ENCODE measurements around the gene ZFYVE28.

The ZFYVE28 gene

DNA sequence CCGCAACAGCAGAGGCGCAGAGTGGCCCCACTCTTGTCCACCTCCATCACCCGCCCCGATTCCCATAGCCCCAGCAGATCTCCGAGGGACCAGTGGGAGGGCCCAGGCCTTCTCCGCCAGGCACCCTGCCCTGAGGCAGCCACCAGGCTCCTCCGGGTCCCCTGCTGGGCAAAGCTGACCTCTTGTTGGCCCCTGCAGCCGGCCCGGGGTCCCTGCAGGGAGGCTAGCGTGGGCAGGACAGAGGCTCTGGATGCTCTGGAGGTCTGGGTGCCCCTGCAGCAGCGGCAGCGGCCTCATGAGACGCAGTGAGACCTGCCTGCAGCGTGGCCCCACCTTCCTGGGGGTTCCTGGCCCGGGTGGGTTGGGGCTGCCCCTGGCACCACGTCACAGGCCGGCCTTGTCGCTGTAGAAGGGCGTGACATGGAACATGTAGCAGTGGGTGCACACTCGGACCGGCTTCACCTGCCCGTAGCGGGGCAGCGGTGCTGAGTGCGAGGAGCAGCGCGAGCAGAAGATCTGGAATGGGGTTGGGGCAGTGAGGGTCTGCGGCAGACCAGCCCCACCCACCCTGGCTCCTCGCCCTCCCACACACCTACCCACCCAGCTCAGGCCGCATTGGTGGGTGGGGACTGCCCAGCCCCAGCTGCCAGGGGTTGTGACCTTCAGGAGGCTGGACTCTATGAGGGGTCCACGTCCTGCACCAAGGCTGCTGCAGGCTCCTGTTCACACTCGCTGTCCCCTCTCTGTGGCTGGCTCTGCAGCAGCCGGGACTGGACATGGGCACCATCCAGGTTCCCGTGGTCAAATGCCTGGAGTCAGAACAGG, 147.9 kb downstream of the ZFYVE28 start:
- CTCF ChIA-PET = no interaction called here
- no peak for DNase-seq
- 95% methylated on average over 27 of the region's 34 CpGs for WGBS (ENCODE audit: insufficient coverage)
- no peaks in the 10 kb centered on the region for H3K4me1 ChIP-seq (ENCODE audit: control extremely low read depth in 1 of 4, control insufficient read depth in 4 of 4, insufficient read depth in 4 of 4, low read length in 3 of 4)
- H3K27ac ChIP-seq (ENCODE audit: insufficient read depth in 1 of 2, low read depth in 1 of 2, low read length in 2 of 2, poor library complexity in 1 of 2, severe bottlenecking in 2 of 2) = no peak overlapping the region
- no peaks in the 10 kb centered on the region for H3K27me3 ChIP-seq (replicated peaks in 2 of 5; ENCODE audit: control insufficient read depth in 4 of 5, insufficient read depth in 5 of 5, low read length in 4 of 5)
- no peaks in the 10 kb centered on the region for H3K36me3 ChIP-seq (ENCODE audit: control insufficient read depth in 4 of 4, insufficient read depth in 4 of 4, low read length in 3 of 4)
- no peaks in the 10 kb centered on the region for H3K9me3 ChIP-seq (ENCODE audit: control extremely low read depth in 1 of 5, control insufficient read depth in 4 of 5, insufficient read depth in 2 of 5, low read depth in 1 of 5, low read length in 4 of 5)
- H3K4me3 ChIP-seq (ENCODE audit: control insufficient read depth in 1 of 7, extremely low read depth in 1 of 7, insufficient read depth in 4 of 7, low read depth in 2 of 7, low read length in 6 of 7) = no peak overlapping the region
- POLR2A ChIA-PET = no interaction called here

DNA sequence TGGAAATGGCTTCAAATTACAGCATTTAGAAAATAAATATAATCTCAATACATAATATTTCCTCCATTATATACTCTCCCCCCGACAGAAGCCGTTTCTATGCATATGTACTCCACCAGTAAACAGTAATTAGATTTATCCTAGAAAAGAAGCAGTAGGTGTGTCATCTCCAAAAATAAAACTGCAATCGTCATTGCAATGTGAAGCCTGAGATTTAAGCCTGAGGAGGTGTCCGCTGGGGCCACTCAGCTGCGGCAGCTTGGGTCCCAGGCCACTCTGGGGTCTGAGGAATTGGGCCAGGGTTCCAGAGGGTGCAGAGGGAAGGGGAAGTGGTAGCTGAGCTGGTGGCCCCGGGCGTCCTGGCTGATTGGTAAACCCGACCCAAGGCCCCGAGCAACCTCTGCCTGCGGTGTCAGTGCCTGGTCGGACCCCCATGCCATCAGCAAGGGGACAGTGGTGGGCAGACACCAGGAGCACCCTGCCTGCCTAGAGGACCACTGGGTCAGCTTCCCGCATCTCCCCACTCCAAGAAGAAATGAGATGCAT, 148.8 kb downstream of the ZFYVE28 start:
- DNase-seq = no peak
- Histone ChIP-seq H3K4me3 (ENCODE audit: control insufficient read depth in 1 of 7, extremely low read depth in 1 of 7, insufficient read depth in 4 of 7, low read depth in 2 of 7, low read length in 6 of 7) (no peak overlapping the region), H3K36me3 (ENCODE audit: control insufficient read depth in 4 of 4, insufficient read depth in 4 of 4, low read length in 3 of 4) (no peaks in the 10 kb centered on the region), H3K4me1 (ENCODE audit: control extremely low read depth in 1 of 4, control insufficient read depth in 4 of 4, insufficient read depth in 4 of 4, low read length in 3 of 4) (no peaks in the 10 kb centered on the region), H3K9me3 (ENCODE audit: control extremely low read depth in 1 of 5, control insufficient read depth in 4 of 5, insufficient read depth in 2 of 5, low read depth in 1 of 5, low read length in 4 of 5) (no peaks in the 10 kb centered on the region), H3K27me3 (replicated peaks in 2 of 5; ENCODE audit: control insufficient read depth in 4 of 5, insufficient read depth in 5 of 5, low read length in 4 of 5) (no peaks in the 10 kb centered on the region), H3K27ac (ENCODE audit: insufficient read depth in 1 of 2, low read depth in 1 of 2, low read length in 2 of 2, poor library complexity in 1 of 2, severe bottlenecking in 2 of 2) (no peak overlapping the region)
- CTCF ChIA-PET = no interaction called here
- POLR2A ChIA-PET = interaction anchor here (1.0 kb wide), 1 partner anchor 10 kb away, joined by 3 read pairs; no protein-coding TSS in a partner anchor
- WGBS (ENCODE audit: insufficient coverage) = 88% methylated on average over 11 of the region's 12 CpGs

DNA sequence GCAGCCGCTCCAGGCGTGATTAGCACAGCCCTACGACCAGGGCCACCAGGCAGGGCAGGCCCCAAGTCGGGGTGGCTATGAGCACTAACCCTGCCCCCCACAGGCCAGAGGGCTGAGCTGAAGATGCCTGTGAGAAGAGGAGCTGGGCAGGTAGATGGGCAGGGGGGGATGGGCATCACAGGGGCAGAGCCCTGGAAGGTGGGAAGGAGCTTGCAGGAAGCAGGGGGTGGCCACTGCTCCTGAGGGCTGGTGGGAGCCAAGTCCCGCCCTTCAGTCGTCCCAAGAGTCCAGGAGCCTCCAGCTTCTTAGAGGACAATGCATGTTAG, 149.3 kb downstream of the ZFYVE28 start:
- Histone ChIP-seq H3K27ac (ENCODE audit: insufficient read depth in 1 of 2, low read depth in 1 of 2, low read length in 2 of 2, poor library complexity in 1 of 2, severe bottlenecking in 2 of 2) (no peak overlapping the region), H3K4me3 (ENCODE audit: control insufficient read depth in 1 of 7, extremely low read depth in 1 of 7, insufficient read depth in 4 of 7, low read depth in 2 of 7, low read length in 6 of 7) (no peak overlapping the region), H3K4me1 (ENCODE audit: control extremely low read depth in 1 of 4, control insufficient read depth in 4 of 4, insufficient read depth in 4 of 4, low read length in 3 of 4) (no peaks in the 10 kb centered on the region), H3K36me3 (ENCODE audit: control insufficient read depth in 4 of 4, insufficient read depth in 4 of 4, low read length in 3 of 4) (no peaks in the 10 kb centered on the region), H3K9me3 (ENCODE audit: control extremely low read depth in 1 of 5, control insufficient read depth in 4 of 5, insufficient read depth in 2 of 5, low read depth in 1 of 5, low read length in 4 of 5) (no peaks in the 10 kb centered on the region), H3K27me3 (replicated peaks in 2 of 5; ENCODE audit: control insufficient read depth in 4 of 5, insufficient read depth in 5 of 5, low read length in 4 of 5) (no peaks in the 10 kb centered on the region)
- POLR2A ChIA-PET = interaction anchor here (1.0 kb wide), 1 partner anchor 10 kb away, joined by 3 read pairs; no protein-coding TSS in a partner anchor
- CTCF ChIA-PET = no interaction called here
- DNase-seq = no peak
- 95% methylated on average over 6 of the region's 6 CpGs for WGBS (ENCODE audit: insufficient coverage)

DNA sequence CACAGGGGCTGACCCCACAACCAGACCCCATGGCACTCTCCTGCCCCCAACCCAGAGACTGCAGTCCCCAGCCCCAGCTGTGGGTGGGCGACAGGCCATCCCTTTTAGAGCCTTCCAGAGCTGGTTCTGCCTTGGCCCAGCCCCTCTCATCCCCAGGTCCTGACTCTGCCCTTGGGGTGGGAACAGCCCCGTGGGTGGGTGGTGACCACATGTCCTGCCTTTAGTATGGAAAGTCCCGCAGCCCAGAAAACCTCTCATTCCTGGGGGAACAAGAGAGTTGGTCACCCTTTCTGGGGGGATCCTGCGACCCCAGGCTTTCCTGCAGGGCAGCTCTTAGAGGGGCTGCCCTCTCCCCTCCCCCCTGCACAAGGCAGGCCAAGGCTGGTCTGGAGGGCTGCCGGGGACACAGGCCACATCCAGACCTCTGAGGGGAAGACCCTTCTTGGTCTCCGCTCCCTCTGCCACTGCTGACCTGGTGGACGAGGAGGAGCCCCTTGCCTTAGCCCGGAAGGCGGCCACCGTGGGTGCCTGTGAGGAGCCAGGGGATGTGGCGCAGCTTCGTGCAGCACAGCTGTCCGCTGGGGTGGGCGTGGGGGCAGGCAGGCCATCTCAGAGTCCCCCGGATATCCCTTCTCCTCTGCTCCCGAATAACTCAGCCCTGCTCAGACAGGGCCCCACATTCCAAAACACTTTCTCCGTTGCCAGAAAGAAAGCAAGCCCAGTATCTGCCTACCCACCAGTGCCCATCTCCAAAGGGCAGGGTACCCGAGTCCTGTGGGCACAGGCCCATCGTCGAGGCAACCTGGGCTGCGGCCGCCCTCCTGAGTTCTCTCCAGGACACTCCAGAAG, 149.9 kb downstream of the ZFYVE28 start:
- Histone ChIP-seq H3K36me3 (ENCODE audit: control insufficient read depth in 4 of 4, insufficient read depth in 4 of 4, low read length in 3 of 4) (no peaks in the 10 kb centered on the region), H3K4me1 (ENCODE audit: control extremely low read depth in 1 of 4, control insufficient read depth in 4 of 4, insufficient read depth in 4 of 4, low read length in 3 of 4) (peaks cover 0 to 2% (median 0%) of the 10 kb centered on the region in 4 experiments), H3K27ac (ENCODE audit: insufficient read depth in 1 of 2, low read depth in 1 of 2, low read length in 2 of 2, poor library complexity in 1 of 2, severe bottlenecking in 2 of 2) (no peak overlapping the region), H3K27me3 (replicated peaks in 2 of 5; ENCODE audit: control insufficient read depth in 4 of 5, insufficient read depth in 5 of 5, low read length in 4 of 5) (no peaks in the 10 kb centered on the region), H3K9me3 (ENCODE audit: control extremely low read depth in 1 of 5, control insufficient read depth in 4 of 5, insufficient read depth in 2 of 5, low read depth in 1 of 5, low read length in 4 of 5) (no peaks in the 10 kb centered on the region), H3K4me3 (ENCODE audit: control insufficient read depth in 1 of 7, extremely low read depth in 1 of 7, insufficient read depth in 4 of 7, low read depth in 2 of 7, low read length in 6 of 7) (no peak overlapping the region)
- ChIA-PET CTCF (interaction anchor here (1.0 kb wide), 1 partner anchor 58 kb away, joined by 3 read pairs; no protein-coding TSS in a partner anchor), POLR2A (interaction anchor here (1.0 kb wide), 1 partner anchor 9 kb away, joined by 3 read pairs; no protein-coding TSS in a partner anchor)
- 90% methylated on average over 22 of the region's 22 CpGs for WGBS (ENCODE audit: insufficient coverage)
- no peak for DNase-seq

DNA sequence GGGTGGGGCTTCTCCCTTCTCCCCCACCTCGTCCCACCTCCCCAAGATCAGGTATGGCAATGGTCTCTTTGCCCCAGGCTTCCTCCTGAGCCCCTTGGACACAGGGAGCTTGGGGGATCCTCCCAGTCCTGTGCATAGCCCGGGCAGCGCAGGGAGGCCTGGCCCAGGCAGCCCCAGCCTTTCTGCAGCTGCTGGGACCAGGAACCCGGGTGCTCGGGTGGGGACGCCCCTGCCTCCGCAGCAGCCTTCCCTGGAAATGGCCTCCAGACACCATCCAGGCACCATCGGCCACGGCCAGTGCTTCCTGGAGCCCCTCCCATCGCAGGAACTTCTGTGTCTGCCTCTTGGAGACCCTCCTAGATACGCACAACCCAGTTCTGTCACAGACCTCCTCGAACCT, 150.6 kb downstream of the ZFYVE28 start:
- H3K27ac ChIP-seq (ENCODE audit: insufficient read depth in 1 of 2, low read depth in 1 of 2, low read length in 2 of 2, poor library complexity in 1 of 2, severe bottlenecking in 2 of 2) = no peak overlapping the region
- no peak for DNase-seq
- WGBS (ENCODE audit: insufficient coverage) = 94% methylated on average over 10 of the region's 12 CpGs
- H3K9me3 ChIP-seq (ENCODE audit: control extremely low read depth in 1 of 5, control insufficient read depth in 4 of 5, insufficient read depth in 2 of 5, low read depth in 1 of 5, low read length in 4 of 5) = no peaks in the 10 kb centered on the region
- H3K36me3 ChIP-seq (ENCODE audit: control insufficient read depth in 4 of 4, insufficient read depth in 4 of 4, low read length in 3 of 4) = no peaks in the 10 kb centered on the region
- ChIA-PET POLR2A (no interaction called here), CTCF (interaction anchor here (1.0 kb wide), 1 partner anchor 59 kb away, joined by 3 read pairs; no protein-coding TSS in a partner anchor)
- peaks cover 0 to 6% (median 4%) of the 10 kb centered on the region in 4 experiments for H3K4me1 ChIP-seq (ENCODE audit: control extremely low read depth in 1 of 4, control insufficient read depth in 4 of 4, insufficient read depth in 4 of 4, low read length in 3 of 4)
- no peak overlapping the region for H3K4me3 ChIP-seq (ENCODE audit: control insufficient read depth in 1 of 7, extremely low read depth in 1 of 7, insufficient read depth in 4 of 7, low read depth in 2 of 7, low read length in 6 of 7)
- H3K27me3 ChIP-seq (replicated peaks in 2 of 5; ENCODE audit: control insufficient read depth in 4 of 5, insufficient read depth in 5 of 5, low read length in 4 of 5) = no peaks in the 10 kb centered on the region

DNA sequence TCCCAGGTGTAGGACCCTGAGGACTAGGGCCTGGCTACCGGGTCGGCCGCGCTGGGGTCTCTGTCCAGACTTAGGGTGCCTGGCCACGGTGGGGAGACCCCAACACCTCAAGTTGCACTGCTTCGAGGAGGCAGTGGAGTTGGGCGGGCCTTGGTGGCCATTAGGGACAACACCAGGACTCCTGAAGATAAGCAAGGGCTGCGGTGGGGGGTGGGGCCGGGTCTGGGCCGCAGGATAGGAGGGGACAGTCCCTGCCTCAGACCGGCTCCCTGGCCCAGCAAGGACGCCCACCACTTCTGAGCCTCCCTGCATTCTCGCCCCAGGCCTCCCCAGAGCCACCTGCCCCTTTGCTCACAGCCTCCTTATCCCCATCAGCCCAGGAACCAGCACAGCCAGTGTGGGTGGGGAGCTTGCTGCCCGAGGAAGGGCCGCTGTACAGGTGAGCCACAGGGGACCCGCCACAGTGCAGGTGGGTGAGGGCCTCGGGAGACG, 151.1 kb downstream of the ZFYVE28 start:
- Histone ChIP-seq H3K9me3 (ENCODE audit: control extremely low read depth in 1 of 5, control insufficient read depth in 4 of 5, insufficient read depth in 2 of 5, low read depth in 1 of 5, low read length in 4 of 5) (no peaks in the 10 kb centered on the region), H3K4me3 (ENCODE audit: control insufficient read depth in 1 of 7, extremely low read depth in 1 of 7, insufficient read depth in 4 of 7, low read depth in 2 of 7, low read length in 6 of 7) (no peak overlapping the region), H3K4me1 (ENCODE audit: control extremely low read depth in 1 of 4, control insufficient read depth in 4 of 4, insufficient read depth in 4 of 4, low read length in 3 of 4) (peaks cover 0 to 10% (median 8%) of the 10 kb centered on the region in 4 experiments), H3K27ac (ENCODE audit: insufficient read depth in 1 of 2, low read depth in 1 of 2, low read length in 2 of 2, poor library complexity in 1 of 2, severe bottlenecking in 2 of 2) (no peak overlapping the region), H3K36me3 (ENCODE audit: control insufficient read depth in 4 of 4, insufficient read depth in 4 of 4, low read length in 3 of 4) (no peaks in the 10 kb centered on the region), H3K27me3 (replicated peaks in 2 of 5; ENCODE audit: control insufficient read depth in 4 of 5, insufficient read depth in 5 of 5, low read length in 4 of 5) (no peaks in the 10 kb centered on the region)
- no peak for DNase-seq
- POLR2A ChIA-PET = no interaction called here
- CTCF ChIA-PET = interaction anchor here (1.6 kb wide), 1 partner anchor 13 kb away, joined by 6 read pairs; no protein-coding TSS in a partner anchor
- 94% methylated on average over 18 of the region's 18 CpGs for whole genome bisulfite sequencing (ENCODE audit: insufficient coverage)
